GM21447 (cell line): ENCODE data around the gene MAST4.

ENCODE experiments used
- ATAC-seq: cut with Tn5 transposase; IDR thresholded peaks from one replicate; pipeline ENCODE4 v1.9.1; 2021; ENCODE audit not compliant: unreplicated experiment

The MAST4 gene

GRCh38 chr5:67030289-67031056, 434.3 kb downstream of the MAST4 start:
- no peak for ATAC-seq

- ATAC-seq = no peak
These were observed 434.9 kb downstream of the MAST4 start for GRCh38 chr5:67031057-67031443.

GRCh38 chr5:67031692-67032091, 435.5 kb downstream of the MAST4 start:
- ATAC-seq = no peak

- no peak for ATAC-seq
These were observed 436.9 kb downstream of the MAST4 start for GRCh38 chr5:67032921-67033664.

GRCh38 chr5:67033880-67034651, 437.9 kb downstream of the MAST4 start:
- ATAC-seq = no peak

- ATAC-seq = no peak
These were observed 439.0 kb downstream of the MAST4 start for GRCh38 chr5:67035098-67035740.

- ATAC-seq = no peak
These were observed 441.0 kb downstream of the MAST4 start for GRCh38 chr5:67037171-67037570.

GRCh38 chr5:67038817-67039603, 442.8 kb downstream of the MAST4 start:
- ATAC-seq = no peak

DNA sequence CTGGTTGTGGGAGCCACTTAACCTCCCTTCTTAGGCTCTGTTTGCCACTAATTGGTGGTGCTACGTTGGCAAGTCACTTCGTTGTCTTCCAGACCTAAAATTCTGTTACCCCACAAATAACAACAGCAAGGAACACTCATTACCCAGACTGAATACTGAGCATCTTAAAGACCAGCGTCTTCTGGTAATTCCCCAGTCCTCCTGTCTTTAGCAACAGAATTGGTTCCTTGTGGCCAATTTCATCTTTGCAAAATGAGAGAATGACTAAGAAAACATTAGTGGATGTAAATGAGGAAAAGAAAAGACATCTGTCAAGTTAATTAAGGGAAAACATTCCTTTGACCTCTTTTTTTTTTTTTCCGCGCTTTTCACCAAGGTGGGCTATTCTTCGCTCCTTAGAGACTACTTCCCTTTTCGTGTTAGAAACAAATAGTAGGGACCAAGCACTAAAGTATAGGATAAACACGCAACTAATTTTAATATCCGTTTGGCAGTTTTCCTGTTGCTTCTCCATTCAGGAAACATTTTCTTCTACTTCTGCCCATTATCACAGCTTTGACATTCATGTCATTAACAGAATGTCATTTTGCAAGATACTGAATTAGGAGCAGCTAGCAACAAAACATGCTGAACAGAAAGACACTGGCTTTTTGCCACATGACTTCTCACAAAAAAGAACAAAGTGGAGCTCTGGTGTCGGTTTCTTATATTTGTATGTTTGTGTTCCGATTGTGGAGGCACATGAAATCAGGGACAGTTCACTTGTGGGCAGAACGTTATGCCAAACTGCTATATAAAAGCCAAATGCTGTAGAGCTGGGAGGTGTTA, 446.2 kb downstream of the MAST4 start:
- ATAC-seq = no peak

- ATAC-seq = no peak
These were observed 447.8 kb downstream of the MAST4 start for GRCh38 chr5:67043796-67044511.

GRCh38 chr5:67045816-67046740, 449.9 kb downstream of the MAST4 start:
- ATAC-seq = no peak

GRCh38 chr5:67047160-67047559, 451.0 kb downstream of the MAST4 start:
- ATAC-seq = no peak

DNA sequence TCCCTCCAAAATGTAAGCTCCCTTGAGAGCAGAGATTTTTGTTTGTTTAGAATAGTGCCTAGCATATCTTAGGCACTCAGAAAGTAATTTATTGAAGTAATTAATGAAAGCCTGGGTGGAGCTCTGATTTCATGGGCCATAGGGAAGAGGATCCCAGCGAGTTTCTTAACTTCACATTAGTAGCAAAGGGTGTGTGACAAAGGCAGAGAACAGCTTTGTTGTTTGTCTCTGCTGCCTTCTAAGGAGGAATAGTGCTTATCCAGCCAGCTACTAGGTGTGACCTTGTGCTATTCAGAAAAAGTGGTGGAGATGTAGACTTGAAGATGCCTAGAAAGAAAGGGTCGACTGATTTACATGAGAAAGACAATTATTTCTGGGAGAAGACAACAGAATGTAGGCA, 451.4 kb downstream of the MAST4 start:
- ATAC-seq = no peak

DNA sequence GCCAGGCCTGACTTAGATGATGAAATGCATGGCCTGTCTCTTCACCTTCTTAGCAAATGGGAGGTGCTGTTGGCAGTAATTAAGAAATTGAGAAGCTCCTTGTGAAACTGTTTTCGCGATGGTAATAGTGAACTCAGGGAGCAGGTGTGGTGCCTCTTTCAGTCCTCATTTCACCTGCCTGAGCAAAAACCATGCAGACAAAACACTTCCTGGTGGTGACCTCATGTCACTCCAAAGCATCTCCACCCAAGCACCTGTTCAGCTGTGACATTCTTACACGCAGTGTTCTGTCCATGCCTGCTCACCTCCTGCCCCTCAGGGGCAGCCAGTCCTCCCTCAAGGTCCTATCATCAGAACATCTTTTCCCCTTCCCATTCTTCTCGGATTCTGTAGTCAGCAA, 453.9 kb downstream of the MAST4 start:
- no peak for ATAC-seq

- ATAC-seq = no peak
These were observed 454.4 kb downstream of the MAST4 start for GRCh38 chr5:67050635-67051034.

GRCh38 chr5:67051164-67051563, 455.0 kb downstream of the MAST4 start:
- ATAC-seq = no peak

GRCh38 chr5:67052034-67052433, 455.8 kb downstream of the MAST4 start:
- ATAC-seq = no peak

DNA sequence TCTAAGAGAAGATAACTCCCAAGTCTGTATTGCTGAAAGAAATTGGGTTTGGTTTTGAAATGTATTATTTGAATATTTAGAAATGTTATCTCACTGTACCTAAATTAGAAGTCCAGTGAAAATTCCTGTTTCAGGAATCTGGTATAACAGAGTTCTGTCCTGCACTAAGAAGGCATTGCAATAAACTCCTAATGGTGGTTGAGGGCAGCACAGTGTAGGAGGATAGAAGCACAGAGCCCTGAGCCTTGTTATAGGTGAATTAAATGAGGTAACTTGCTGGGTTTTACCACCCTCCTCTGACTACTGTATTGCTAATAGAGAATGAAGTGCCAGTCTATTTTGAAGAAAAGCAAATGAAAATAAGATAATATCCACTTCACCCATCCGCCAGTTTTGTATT, 457.0 kb downstream of the MAST4 start:
- ATAC-seq = no peak
